ENCODE data around the gene GPR148.

GPR148 gene

DNA sequence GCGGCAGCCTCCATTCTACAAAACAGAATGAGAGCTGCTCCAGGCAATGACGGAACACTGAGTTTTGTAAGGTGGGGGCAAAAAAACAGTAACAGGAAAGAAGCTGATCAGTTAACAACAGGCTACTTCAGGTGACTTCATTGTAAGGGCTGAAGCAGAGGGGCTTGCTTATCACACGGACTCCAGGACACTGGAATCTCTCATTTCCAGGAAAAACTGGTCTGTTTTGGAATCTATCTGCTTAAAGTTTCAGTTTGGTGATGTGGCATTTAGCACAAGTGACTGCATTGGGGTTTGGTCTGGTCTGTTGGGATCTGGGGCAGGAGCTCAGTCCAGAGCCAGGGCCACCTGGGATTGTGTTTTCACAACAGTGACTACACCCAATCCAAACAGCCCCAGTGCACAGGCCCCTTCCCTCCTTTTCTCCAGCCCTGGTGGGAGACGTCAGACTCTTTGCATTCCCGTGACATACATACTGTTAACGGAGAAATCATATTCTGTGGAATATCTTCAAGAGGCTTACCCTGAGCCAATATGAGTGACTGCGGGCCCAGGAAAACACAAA is 40.6 kb downstream of the GPR148 start:
- DNase-seq (ENCODE audit: low read depth) = no peak

DNA sequence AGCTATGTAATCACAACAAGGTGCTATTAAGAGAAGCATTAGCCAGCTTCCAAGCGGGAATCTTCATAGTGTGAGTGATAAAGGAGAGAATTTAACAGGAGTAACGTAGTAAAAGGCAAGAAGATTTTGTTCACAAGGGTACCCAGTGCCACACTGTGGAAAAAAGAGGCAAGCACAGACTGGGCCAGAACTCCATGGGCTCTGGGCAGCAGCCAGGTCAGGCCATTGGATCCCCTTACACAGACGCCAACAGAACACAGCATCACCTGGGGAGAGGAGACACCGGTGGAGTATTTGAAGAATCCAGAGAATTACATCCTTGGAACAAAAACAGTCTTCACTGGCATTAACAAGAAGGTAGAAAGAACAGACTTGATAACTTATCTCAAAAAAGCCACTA is 47.7 kb downstream of the GPR148 start:
- DNase-seq (ENCODE audit: low read depth) = no peak

DNA sequence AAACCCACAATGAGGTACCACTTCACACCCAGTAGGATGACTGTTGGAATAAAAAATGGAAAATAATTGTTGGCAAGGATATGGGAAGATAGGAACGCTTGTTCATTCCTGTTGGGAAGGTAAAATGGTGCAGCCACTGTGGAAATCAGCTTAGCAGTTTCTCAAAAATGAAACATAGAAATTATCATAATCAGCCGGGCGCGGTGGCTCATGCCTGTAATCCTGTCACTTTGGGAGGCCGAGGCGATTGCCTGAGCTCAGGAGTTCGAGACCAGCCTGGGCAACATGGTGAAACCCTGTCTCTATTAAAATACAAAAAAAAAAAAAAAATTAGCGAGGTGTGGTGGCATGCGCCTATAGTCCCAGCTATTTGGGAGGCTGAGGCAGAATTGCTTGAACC is 49.9 kb downstream of the GPR148 start:
- DNase-seq (ENCODE audit: low read depth) = no peak

Data from ELR (cell line).